Suppressor macrophage treated with lipopolysaccharide for 4 hours (primary cell): ENCODE measurements around the gene U2SURP.
"Not testable (repeated sequence)": the region's sequence is repeated elsewhere in the genome, so short reads cannot be mapped to it uniquely, and the experiment has no call there.

Source experiments
- DNase-seq: peaks from one replicate; pipeline ENCODE4 v3.0.0-alpha.2; 2020

U2SURP gene

DNA sequence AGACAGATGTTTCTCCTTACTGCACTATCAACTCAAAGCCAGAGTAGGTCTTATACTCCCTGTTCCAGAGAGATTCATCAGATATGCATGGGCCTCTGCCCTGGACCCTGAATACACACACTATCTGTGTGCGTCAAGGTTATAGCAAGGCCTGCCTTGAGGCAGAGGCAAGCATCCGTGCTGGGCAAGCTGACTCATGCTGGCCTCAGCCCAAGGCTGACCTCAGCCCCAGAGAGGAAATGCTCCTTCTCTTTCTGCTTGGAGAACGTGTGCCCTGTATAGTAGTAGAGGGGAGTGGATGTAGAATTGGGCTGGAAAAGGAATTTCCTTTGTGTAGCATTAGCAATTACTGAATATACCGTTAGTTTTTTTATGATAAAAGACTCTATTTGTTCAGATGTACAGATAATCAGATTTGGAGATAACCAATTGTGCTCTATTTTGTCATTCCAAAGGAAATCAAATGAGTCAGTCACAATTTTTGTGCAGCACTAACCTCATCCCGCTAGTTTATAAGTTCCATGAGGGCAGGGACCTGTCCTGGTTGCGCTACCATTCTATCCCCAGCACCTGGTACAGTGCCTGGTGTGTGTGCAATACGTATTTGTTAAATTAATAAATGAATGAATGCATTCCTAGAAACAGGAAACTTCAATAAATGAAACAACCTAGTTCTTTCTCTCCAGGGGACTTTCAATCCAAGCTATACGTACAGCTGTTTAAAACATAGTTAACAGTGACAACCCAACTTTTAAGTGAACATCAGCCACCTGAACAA lies 24.6 kb upstream of the U2SURP start:
- peak; percentile 91 for DNase-seq

DNA sequence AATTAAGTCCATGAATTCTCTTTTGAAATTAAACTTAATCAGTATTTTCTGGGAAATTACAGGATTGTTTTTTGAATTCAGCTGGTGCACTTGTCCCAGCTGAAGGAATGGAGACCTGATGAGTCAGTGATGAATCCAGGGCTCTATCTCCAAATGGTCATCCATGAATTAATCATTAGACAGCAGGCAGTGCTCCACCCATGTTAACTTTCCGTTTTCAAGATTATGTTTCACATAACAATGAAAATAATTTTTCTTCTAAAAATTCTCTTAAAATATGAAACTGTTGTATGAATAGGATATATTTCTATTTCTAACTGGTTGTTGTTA lies 24.0 kb upstream of the U2SURP start:
- no peak for DNase-seq

DNA sequence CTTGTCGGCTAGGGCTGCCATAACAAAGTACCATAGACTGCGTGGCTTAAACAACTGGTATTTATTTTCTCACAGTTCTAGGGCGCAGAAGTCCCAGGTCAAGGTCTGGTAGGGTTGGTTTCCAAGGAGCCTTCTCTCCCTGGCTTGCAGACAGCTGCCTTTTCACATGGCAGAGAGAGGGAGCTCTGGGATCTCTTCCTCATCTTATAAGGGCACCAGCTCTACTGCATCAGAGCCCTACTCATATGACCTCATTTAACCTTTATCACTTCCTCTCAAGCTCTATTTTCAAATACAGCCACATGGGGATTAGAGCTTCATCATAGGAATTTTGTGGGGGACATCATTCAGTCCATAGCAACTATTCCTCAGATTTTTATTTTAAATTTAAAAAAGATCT lies 20.3 kb upstream of the U2SURP start:
- peak; percentile 75 for DNase-seq

DNA sequence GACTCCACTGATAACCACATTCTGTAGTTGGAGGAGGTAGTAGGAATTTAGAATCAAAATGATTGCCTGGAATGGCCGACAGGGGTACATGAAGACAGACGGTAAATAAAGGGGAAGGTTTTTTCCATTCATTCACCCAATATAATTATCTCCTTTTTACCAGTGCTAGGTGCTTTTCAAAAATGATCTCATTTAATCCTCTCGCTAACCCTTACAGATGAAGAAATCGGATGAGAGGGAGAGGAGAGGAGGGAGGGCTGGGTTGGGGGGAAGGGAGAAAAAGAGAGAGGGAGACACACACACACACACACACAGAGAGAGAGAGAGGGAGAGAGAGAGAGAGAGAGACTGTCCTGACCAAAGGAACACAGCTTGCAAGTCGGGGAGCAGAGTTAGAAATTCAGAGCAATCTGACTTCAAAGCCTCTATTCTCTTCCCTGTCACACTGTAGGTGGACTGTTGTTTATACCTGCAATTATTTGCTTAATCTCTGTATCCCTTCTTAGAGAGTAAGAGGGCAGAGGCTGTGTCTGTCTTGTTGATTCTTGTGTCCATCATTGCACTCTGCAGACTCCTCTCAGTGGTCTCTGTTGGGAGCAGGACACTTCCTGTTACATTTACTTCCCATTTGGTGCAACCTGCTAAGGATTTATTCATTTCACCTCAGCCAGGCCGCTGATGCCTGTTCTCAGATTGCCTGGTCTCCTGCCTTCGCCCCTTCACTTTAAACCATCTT lies 19.2 kb upstream of the U2SURP start:
- DNase-seq: no peak

DNA sequence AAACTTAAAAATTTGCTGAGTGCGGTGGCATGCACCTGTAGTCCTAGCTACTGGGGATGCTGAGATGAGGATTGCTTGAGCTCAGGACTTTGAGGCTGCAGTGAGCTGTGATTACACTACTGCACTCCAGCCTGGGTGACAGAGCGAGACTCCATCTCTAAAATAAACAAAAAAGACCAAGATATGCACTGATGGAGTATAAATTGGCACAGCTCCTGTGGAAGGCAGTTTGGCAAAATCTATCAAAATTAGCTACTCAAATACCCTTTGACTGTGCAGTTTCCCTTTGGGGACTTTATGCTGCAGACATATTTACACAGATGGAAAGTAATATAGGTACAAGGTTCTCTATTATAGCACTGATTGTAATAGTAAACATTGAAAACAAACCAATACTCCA lies 18.1 kb upstream of the U2SURP start:
- DNase-seq: no peak

DNA sequence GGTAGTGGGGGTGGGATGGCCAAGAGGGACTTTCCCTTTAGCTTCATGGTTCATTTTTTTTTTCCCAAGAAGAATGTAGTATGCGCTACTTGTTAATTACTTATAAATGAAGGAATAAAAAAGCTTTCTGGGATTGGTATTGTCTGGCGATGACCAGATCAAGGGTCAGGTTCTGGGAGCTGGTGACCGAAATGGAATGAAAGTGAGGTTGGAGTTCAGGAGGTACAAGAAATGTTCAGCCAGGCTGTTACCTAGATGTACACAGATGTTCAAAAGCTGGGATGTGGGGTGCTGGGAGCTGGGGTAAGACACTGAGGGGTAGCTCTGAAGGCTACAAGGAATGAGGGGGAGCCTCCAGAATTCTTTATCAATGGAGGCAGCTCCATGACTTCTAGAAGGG lies 17.1 kb upstream of the U2SURP start:
- DNase-seq: no peak

DNA sequence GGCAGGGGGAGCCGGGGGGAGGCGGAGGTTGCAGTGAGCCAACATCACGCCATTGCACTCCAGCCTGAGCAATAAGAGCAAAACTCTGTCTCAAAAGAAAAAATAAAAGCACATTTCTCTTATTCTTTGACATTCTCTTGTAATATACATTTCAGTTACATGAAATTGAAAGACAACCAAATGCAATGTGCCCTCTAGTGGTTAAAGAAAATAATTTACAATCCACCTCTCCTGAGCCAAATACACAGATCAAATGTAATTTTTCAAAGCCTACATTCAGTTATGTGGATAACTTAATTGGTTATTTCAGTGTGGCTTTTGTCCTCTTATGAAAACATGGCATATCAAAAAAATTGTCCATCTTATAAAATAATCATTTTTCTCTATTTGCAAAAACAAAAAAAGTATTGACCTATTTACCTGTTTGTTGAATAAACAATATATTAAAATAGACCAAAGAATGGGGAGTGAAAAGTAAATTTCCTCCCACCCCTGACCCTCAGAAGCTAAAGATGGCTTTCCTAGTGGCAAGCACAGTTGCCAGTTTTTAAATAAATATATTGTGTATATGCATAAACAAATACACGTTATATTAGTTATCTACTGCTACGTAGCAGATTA lies 14.2 kb upstream of the U2SURP start:
- peak; percentile 67 for DNase-seq

DNA sequence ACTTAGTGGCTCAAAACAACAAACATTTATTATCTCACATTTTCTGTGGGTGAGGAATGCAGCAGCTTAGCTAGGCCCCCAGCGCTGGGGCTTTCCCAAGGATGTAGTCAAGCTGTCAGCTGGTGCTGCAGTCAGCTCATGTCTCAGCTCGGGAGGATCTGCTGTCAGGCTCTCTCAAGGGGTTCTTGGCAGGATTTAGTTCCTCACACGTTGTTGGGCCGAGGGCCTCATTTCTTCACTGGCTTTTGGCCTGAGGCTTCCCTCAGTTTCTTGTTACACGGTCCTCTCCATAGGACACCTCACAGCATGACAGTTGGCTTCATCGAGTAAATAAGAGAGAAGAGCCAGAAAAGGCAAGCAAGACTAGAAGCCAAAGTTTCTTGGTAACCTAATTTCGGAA lies 13.7 kb upstream of the U2SURP start:
- DNase-seq: peak; percentile 79

DNA sequence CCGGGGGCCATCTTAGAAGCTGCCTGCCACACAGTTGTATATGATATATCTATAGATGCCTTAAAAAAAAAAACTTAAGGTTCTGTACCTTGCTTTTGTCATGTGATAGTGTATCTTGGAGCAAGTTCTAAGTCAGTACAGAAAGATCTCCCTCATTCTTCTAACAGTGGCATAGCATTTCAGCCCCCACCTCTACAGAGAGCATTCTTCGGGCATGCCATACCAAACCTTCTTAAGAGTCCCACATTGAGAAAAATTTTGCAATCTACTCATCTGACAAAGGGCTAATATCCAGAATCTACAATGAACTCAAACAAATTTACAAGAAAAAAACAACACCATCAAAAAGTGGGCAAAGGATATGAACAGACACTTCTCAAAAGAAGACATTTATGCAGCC lies 13.1 kb upstream of the U2SURP start:
- DNase-seq: not testable (repeated sequence)

DNA sequence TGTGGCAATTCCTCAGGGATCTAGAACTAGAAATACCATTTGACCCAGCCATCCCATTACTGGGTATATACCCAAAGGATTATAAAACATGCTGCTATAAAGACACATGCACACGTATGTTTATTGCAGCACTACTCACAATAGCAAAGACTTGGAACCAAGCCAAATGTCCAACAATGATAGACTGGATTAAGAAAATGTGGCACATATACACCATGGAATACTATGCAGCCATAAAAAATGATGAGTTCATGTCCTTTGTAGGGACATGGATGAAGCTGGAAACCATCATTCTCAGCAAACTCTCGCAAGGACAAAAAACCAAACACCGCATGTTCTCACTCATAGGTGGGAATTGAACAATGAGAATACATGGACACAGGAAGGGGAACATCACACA lies 12.5 kb upstream of the U2SURP start:
- not testable (repeated sequence) for DNase-seq

DNA sequence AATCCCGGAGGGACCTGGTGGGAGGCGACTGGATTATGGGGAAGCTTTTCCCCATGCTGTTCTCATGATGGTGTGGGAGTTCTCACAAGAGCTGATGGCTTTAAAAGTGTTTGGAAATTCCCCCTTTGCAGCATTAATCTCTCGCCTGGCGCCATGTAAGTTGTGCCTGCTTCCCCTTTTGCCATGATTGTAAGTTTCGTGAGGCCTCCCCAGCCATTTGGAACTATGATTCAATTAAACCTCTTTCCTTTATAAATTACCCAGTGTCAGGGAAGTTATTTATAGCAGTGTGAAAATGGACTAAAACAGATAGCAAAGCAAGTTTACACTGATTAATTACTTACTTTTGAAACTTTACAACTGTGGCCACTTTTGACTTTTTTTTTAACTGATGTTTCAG lies 10.6 kb upstream of the U2SURP start:
- DNase-seq: peak; percentile 75

DNA sequence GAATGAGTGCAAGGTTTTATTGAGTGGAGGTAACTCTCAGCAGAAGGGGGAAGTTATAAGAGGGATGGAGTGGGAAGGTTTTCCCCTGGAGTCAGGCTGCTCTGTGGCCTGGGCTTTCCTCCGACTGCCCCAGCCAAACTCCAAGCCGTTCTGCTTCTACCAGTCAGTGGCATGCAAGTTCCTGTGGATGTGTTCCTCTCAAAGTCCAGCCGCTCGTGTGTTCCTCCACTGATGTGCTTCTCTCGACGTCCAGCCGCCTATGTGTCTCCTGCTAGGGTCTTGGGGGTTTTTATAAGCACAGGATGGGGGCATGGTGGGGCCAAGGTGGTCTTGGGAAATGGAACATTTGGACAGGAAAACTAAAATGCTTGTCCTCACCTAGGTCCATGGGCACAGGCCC lies 9.0 kb upstream of the U2SURP start:
- no peak for DNase-seq

DNA sequence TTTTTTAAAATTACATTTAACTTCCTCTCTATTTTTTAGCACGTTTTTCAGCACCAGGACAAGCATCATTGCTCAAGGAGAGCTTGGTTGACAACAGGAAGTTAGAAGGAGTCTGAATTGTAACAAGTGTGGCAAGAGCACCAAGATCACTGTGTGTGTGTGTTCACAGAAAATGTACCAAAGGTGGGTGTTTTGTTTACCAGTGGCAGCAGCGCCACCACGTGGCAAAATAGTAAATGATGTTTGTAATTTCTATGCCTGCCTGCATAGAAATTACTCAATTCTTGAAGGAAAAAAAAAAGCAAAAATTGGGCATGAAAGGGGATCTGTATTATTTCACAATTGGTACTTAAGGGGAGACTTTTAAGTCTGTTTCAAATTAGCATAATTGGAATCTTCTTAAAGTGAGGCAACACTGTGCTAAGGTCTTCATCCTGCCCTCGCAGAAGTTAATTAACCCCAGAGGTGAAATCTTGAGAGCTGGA lies 7.4 kb upstream of the U2SURP start:
- DNase-seq: peak; percentile 85

DNA sequence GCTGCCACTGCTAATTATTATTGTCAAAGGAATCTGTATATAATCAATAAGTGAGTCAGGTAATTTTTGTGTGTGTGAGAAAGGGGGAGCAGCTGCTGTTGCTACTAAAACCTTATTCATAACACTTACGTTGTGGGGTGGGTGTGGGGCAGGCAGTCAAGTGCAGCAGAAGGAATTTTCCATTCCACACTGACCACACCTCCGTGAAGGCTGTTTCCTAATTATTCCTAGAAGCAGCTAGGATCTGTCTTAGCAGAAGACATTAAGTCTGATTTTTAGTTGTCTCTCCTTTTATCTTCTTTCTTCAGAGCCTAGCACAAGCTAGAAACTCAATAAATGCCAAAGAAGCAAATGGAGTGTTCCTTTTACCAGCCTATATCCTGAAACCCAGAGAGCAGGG lies 4.0 kb upstream of the U2SURP start:
- DNase-seq: no peak

DNA sequence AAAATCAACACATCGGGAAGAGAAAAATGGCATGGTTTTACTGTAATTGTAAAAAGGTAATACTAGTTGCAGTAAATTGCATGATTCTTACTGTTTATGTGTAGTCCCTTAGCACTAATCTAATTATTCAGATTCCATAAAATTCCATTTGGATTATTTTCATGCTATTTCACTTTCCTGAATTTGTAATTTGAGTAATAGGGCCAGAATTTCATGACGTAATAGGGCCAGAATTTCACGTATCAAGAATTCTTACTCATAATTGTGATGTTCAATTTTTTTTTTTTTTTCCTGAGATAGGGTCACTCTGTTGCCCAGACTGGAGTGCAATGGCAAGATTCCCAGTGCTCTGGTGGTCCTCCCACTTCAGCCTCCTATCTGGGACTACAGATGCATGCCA lies 2.9 kb upstream of the U2SURP start:
- DNase-seq: no peak

DNA sequence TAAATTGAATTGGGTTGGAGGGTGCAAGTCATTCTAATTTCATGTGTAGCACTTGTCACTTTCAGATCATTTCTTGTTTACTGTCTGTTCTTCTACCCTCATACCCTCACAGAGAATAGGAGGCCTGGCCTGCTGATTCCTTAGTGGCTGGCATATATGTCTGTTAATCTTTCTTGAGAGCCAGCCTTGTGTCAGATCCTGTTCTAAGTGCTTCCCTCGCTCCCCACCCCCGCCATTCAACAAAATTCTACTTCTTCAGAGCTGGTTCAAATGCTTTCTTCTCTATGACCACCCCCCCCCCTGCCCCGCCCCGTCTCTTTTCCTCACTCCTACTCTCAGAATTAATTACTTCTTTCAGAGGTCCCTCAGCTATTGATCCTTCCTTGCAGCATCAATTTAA lies 1.5 kb upstream of the U2SURP start:
- no peak for DNase-seq

DNA sequence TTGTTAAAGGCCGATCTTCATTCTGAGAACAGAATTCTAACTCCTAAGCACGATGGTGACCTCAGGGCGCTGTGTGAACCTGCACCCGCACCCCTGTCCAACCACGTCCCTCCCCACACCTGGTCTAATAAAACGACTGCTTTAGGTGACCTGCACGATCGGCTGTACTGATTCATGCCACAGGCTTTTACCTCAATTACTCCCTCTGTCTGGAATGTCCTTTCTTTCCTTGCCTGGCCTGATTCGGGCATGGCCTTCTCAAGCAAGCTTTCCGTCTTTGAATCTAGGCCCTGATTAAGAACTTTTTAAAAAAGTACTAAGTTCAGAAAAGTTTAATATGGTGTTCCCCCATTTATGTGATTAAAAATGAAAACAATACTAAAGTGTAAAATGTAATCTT lies 842 bp upstream of the U2SURP start:
- no peak for DNase-seq

DNA sequence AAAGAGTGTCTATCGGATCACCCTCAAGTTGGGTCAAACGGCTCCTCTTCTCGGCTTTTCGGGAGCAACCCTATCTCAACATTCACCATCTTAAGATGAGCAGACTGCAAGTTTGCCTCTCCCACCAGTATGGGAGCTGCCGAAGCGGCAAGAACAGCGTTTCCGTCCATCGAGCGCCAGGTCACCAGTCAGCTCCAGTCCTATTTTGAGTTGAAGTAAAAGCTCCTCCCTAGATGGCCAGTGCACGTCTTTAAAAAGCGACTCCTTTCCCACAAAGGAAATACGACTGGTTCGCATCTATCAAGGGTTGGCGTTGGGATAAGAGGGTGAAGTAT lies 369 bp upstream of the U2SURP start:
- DNase-seq: no peak

DNA sequence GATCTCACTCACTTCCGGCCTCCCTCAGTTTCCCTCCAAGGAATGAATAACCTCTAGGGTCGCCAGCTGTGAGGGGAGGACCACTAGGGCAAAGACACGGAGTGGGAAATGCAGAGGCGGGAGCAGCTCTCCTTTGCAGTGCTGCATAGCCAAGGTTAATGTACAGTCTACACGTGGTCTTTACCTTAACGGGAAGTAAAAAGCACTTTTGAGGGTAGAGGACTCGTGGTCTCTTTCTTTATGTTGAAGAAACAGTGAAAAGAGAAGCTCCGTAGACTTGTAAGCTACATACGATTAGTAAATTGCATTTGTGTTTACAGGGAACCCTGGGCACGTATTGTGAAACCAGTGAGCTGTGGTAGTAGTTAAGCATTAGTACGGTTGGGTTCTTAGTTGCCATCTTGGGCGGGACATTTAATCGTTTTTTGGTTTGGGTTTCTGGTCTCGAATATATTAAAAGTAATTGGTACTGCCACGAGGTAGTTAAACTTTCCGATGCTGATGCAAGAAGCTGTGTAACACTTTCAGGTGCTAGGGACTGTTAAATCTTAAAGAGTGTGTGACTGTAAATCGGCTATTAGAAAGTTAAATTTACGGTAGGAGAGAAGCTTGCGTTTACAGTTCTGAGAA lies 828 bp downstream of the U2SURP start:
- DNase-seq: peak; percentile 43

DNA sequence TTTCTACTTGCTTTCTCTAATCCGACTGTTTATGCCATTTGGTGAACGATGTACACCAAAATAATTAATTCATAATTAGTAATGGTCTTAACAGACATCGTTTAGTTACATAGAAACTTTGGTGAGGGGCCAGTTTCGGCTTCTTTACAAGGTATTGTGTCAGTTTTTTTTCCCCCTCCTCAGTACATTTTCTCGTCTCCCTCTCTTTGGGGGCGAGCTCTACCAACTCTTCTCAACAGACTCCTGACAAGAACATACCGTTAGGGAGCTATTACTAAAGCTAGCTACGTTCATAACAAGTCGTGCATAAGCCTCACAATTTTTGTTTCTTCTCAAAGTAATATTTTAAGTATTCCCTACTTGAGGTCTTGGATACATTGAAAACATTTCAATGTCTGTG lies 1.4 kb downstream of the U2SURP start:
- no peak for DNase-seq

DNA sequence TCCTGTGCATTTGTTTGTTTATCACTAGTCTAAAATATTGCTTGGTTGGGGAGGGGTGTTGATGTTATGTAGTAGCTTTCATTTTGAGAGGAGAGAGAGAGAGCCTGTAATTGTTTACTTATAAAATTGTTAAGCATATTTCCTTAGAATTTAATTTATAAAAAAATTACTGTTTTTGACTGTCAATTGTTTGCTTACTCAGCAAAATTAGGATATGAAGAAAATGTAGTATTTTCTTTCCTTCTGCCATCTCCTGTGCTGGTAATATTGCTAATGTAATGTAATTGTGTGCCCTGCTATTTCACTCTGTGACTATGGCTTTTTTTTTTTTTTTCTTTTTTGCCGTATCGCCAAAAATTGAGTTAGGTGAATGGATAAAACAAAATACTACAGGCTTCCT lies 3.5 kb downstream of the U2SURP start:
- DNase-seq: no peak

DNA sequence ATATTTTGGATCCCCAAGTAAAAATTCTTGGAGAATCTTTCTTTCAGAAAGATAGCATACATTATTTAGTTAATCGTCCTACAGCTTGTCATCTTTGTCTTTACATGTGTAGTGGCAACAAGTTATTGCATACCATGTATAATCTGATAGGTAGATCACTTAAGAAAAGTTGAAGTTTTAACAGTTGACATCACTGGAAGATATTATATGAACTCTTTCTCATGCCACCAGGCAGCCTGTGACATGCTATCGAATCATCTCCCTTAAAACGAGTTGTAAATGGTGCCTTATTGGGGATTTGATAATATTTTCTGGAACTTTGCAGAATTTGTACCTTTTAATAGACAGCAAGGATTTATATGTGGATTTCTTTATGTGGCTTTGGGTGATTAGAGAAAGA lies 8.7 kb downstream of the U2SURP start:
- no peak for DNase-seq

DNA sequence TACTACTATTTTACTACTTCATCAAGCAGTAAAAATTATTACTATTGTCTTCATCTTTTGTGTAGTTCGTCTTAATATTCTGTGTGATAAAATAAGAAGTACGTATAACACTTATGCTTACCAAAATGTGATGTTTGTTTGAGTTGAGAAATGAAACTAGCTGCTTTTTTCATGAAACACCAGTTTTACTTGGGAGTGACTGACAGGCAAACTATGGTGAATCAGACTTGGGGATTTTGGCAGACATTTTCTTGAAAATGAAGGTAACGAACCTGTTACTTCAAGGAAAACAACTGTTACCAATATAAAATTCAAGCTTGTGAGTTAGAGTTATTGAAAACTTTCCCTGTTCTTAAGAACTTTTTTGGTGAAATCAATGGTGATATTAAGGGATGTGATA lies 10.3 kb downstream of the U2SURP start:
- DNase-seq: no peak

DNA sequence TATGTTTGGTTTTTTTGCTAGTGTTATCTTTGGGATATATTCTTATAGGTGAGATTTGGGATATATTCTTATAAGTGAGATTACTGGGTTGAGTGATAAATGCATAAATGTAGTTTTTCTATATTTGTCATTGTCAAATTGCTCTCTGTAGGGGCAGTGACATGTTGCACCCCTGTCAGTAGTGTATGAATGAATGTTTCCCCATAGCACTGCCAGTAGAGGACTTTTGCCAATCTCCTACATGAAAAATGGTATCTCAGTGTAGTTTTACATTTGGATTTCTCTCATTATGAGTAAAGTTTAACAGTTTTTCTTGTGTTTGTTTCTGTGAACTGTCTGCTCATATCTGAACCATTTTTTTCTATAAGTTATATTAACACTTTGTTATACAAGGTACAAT lies 13.6 kb downstream of the U2SURP start:
- DNase-seq: no peak
